PC-9 (cell line): Measurements from ENCODE around the gene ANKRD17.

Source experiments
- CTCF ChIP-seq: fragments of 200-600 bp; sonication (generic); conservative IDR thresholded peaks from 2 replicates; pipeline ENCODE4 v1.6.1; 2017; ENCODE audit warnings: mixed run types, antibody characterized with exemption, mild to moderate bottlenecking, moderate library complexity
- EZH2 ChIP-seq: fragments of 200-600 bp; sonication (generic); IDR thresholded peaks from 2 replicates; pipeline ENCODE4 v1.8.0; 2017; ENCODE audit warnings: antibody characterized with exemption, low read depth

GRCh38 chr4:73303711-73304110 lies 45.1 kb upstream of the ANKRD17 start:
- TF ChIP-seq EZH2: no peak
- no peak for TF ChIP-seq CTCF
